H9 (cell line): ENCODE measurements around the gene MCEE. TPM values are rescaled to one million over a fixed set of nuclear protein-coding genes. Genes with fewer than 3 reads are reported as not detected.

ENCODE experiments used
- DNase-seq: peaks from one replicate; pipeline ENCODE4 v3.0.0-alpha.2; 2017
- H2AFZ ChIP-seq: one replicate; pipeline ENCODE4 v1.6.1; 2013; ENCODE audit warnings: mild to moderate bottlenecking, low read length, control low read depth, moderate library complexity
- H2AK5ac ChIP-seq: 2 replicates; pipeline ENCODE4 v1.6.1; 2013; ENCODE audit warnings: low read length, control low read depth, mixed read lengths; ENCODE audit not compliant: insufficient read length
- H2BK120ac ChIP-seq: one replicate; pipeline ENCODE4 v1.6.1; 2013; ENCODE audit warnings: low read depth, mild to moderate bottlenecking, low read length, control low read depth, inconsistent platforms; ENCODE audit not compliant: poor library complexity, severe bottlenecking
- H2BK12ac ChIP-seq: 2 replicates; pipeline ENCODE4 v1.6.1; 2013; ENCODE audit warnings: low read length, control low read depth, mixed read lengths, low read depth; ENCODE audit not compliant: insufficient read length
- H2BK15ac ChIP-seq: 2 replicates; pipeline ENCODE4 v1.6.1; 2013; ENCODE audit warnings: low read depth, low read length, control low read depth
- H2BK20ac ChIP-seq: one replicate; pipeline ENCODE4 v1.6.1; 2013; ENCODE audit warnings: low read depth, mild to moderate bottlenecking, low read length, control low read depth, inconsistent platforms; ENCODE audit not compliant: poor library complexity, severe bottlenecking
- H2BK5ac ChIP-seq: 2 replicates; pipeline ENCODE4 v1.6.1; 2013; ENCODE audit warnings: low read length, control low read depth, mixed read lengths; ENCODE audit not compliant: insufficient read length
- H3K14ac ChIP-seq: 2 replicates; pipeline ENCODE4 v1.6.1; 2013; ENCODE audit warnings: low read length, control low read depth; ENCODE audit not compliant: insufficient read depth
- H3K18ac ChIP-seq: 2 replicates; pipeline ENCODE4 v1.6.1; 2013; ENCODE audit warnings: low read depth, mild to moderate bottlenecking, mixed read lengths, low read length, control low read depth; ENCODE audit not compliant: insufficient read length
- H3K23ac ChIP-seq: 2 replicates; pipeline ENCODE4 v1.6.1; 2013; ENCODE audit warnings: low read length, control low read depth, mixed read lengths, low read depth; ENCODE audit not compliant: insufficient read length
- H3K23me2 ChIP-seq: 2 replicates; pipeline ENCODE4 v1.6.1; 2013; ENCODE audit warnings: low read depth, mild to moderate bottlenecking, mixed read lengths, low read length, control low read depth; ENCODE audit not compliant: insufficient read length, poor library complexity, severe bottlenecking
- H3K27ac ChIP-seq: 2 replicates; pipeline ENCODE4 v1.5.1; 2013; ENCODE audit warnings: low read length, control low read depth, mixed read lengths, low read depth; ENCODE audit not compliant: insufficient read length
- H3K27me3 ChIP-seq: 2 replicates; pipeline ENCODE4 v1.6.1; 2013; ENCODE audit warnings: low read length, control low read depth, inconsistent platforms; ENCODE audit not compliant: insufficient read depth
- H3K4ac ChIP-seq: 2 replicates; pipeline ENCODE4 v1.6.1; 2013; ENCODE audit warnings: low read depth, mild to moderate bottlenecking, control low read depth, inconsistent platforms, low read length, moderate library complexity
- H3K4me1 ChIP-seq: 2 replicates; pipeline ENCODE4 v1.6.1; 2013; ENCODE audit warnings: low read length, control low read depth, inconsistent platforms; ENCODE audit not compliant: insufficient read depth
- H3K4me2 ChIP-seq: 2 replicates; pipeline ENCODE4 v1.6.1; 2013; ENCODE audit warnings: low read length, control low read depth, mixed read lengths; ENCODE audit not compliant: insufficient read length, insufficient read depth
- H3K56ac ChIP-seq: 2 replicates; pipeline ENCODE4 v1.6.1; 2013; ENCODE audit warnings: low read depth, mild to moderate bottlenecking, mixed read lengths, low read length, control low read depth; ENCODE audit not compliant: insufficient read length
- H3K79me1 ChIP-seq: 2 replicates; pipeline ENCODE4 v1.6.1; 2013; ENCODE audit warnings: low read depth, mild to moderate bottlenecking, moderate library complexity, low read length, control low read depth, inconsistent platforms; ENCODE audit not compliant: insufficient read depth, poor library complexity, severe bottlenecking
- H3K79me2 ChIP-seq: 2 replicates; pipeline ENCODE4 v1.6.1; 2013; ENCODE audit warnings: low read length, control low read depth, inconsistent platforms; ENCODE audit not compliant: insufficient read depth
- H3K9ac ChIP-seq: 2 replicates; pipeline ENCODE4 v1.6.1; 2013; ENCODE audit warnings: low read length, control low read depth, mixed read lengths; ENCODE audit not compliant: insufficient read length; ENCODE audit errors: extremely low read depth
- H3K9me3 ChIP-seq: one replicate; pipeline ENCODE4 v1.6.1; 2013; ENCODE audit warnings: low read depth, low read length, inconsistent platforms; ENCODE audit not compliant: control insufficient read depth
- H3T11ph ChIP-seq: one replicate; pipeline ENCODE4 v1.6.1; 2013; ENCODE audit warnings: mild to moderate bottlenecking, low read length, control low read depth, inconsistent platforms
- H4K20me1 ChIP-seq: one replicate; pipeline ENCODE4 v1.6.1; 2013; ENCODE audit not compliant: control insufficient read depth, insufficient read length, insufficient read depth
- H4K5ac ChIP-seq: 2 replicates; pipeline ENCODE4 v1.6.1; 2013; ENCODE audit warnings: low read depth, mild to moderate bottlenecking, mixed read lengths, low read length, control low read depth; ENCODE audit not compliant: insufficient read length
- H4K8ac ChIP-seq: replicated peaks from 2 replicates; pipeline ENCODE4 v1.6.1; 2013; ENCODE audit warnings: low read length, control low read depth, mixed read lengths, low read depth; ENCODE audit not compliant: insufficient read length
- H4K91ac ChIP-seq: 2 replicates; pipeline ENCODE4 v1.6.1; 2013; ENCODE audit warnings: low read depth, mild to moderate bottlenecking, moderate library complexity, mixed read lengths, low read length, control low read depth; ENCODE audit not compliant: insufficient read length
- H3K27ac Mint-ChIP-seq, 3 experiments: 2 replicates in 2 of 3; 3 replicates in 1 of 3; pipeline ENCODE4 v1.8.0; 2020 to 2021; ENCODE audit warnings: mixed read lengths in 3 of 3, mild to moderate bottlenecking in 1 of 3, moderate library complexity in 1 of 3
- H3K27me3 Mint-ChIP-seq: 2 replicates; pipeline ENCODE4 v1.8.0; 2021; ENCODE audit warnings: low read depth, mild to moderate bottlenecking, moderate library complexity, mixed read lengths
- H3K36me3 Mint-ChIP-seq, 3 experiments: 2 replicates in 2 of 3; 3 replicates in 1 of 3; pipeline ENCODE4 v1.8.0; 2020 to 2021; ENCODE audit warnings: low read depth in 3 of 3, mixed read lengths in 3 of 3; ENCODE audit not compliant: insufficient read depth in 1 of 3
- H3K4me1 Mint-ChIP-seq, 2 experiments: 2 replicates each; pipeline ENCODE4 v1.8.0; 2020; ENCODE audit warnings: mixed read lengths in 2 of 2
- H3K4me3 Mint-ChIP-seq, 2 experiments: 2 replicates in 1 of 2; 3 replicates in 1 of 2; pipeline ENCODE4 v1.8.0; 2020 to 2021; ENCODE audit warnings: mild to moderate bottlenecking in 2 of 2, mixed read lengths in 2 of 2, moderate library complexity in 1 of 2
- H3K9me3 Mint-ChIP-seq, 2 experiments: 2 replicates in 1 of 2; 3 replicates in 1 of 2; pipeline ENCODE4 v1.8.0; 2020; ENCODE audit warnings: mild to moderate bottlenecking in 2 of 2, mixed read lengths in 2 of 2, moderate library complexity in 1 of 2
- WGBS: extraction: QIAGEN DNeasy Blood & Tissue Kit; methylation state at CpG from one replicate; pipeline ENCODE4 v1.1.7; 2013; ENCODE audit warnings: missing lambda C conversion rate, low lambda C conversion rate, mixed read lengths; ENCODE audit not compliant: insufficient read length; ENCODE audit errors: extremely low coverage; 5-methylcytosine and 5-hydroxymethylcytosine counted together
- total RNA-seq: library from RNA; stranded (reverse); gene quantifications from 2 replicates; pipeline ENCODE4 v1.2.1, GENCODE V29; 2021
- TF ChIP-seq, protein P1 (sequence below): fragments of 200-600 bp; sonication (generic); conservative IDR thresholded peaks from 3 replicates; pipeline ENCODE4 v1.8.0; 2021; ENCODE audit warnings: antibody characterized with exemption, mild to moderate bottlenecking

The MCEE gene
- total RNA-seq, 1 experiment from 2014 or later: 12.5 TPM

DNA sequence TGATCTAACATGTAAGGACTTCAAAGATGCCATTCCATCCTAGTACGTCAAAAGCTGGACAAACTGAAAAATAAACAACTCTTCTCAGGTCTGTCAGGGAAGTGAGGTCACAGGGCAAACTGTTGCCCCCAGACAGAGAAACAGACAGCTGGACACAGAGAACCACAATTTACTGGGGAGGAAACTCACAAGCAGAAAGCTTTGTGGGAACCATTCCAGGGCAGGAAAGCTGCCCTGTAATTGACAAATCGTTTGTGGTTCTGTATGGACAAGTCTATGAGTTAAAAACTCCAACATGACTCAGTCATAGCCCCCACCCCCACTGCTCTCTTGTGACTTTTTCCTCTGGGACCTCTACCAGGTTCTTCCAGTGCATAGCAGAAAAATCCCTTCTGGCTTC lies 28.4 kb downstream of the MCEE start:
- Histone ChIP-seq H3K27ac (no peak overlapping the region), H3K4me2 (no peak overlapping the region), H2BK120ac (no peak overlapping the region), H3K4ac (no peak overlapping the region), H2BK5ac (no peak overlapping the region), H2AK5ac (no peak overlapping the region), H4K91ac (no peak overlapping the region), H3T11ph (no peak overlapping the region), H2AFZ (no peak overlapping the region), H2BK15ac (no peak overlapping the region), H3K79me1 (no peaks in the 10 kb centered on the region), H3K14ac (no peak overlapping the region), H3K79me2 (no peaks in the 10 kb centered on the region), H2BK12ac (peak overlapping the region; percentile 70), H3K23me2 (no peaks in the 10 kb centered on the region), H3K23ac (no peak overlapping the region), H4K5ac (no peak overlapping the region), H3K18ac (no peak overlapping the region), H3K9ac (no peak overlapping the region), H4K8ac (no peak overlapping the region), H2BK20ac (no peak overlapping the region), H4K20me1 (no peaks in the 10 kb centered on the region), H3K27me3 (no peaks in the 10 kb centered on the region), H3K9me3 (no peaks in the 10 kb centered on the region), H3K56ac (no peak overlapping the region), H3K4me1 (peaks cover 9% of the 10 kb centered on the region; the same call in 1 of the 2 replicates)
- H3K36me3 Mint-ChIP-seq: peaks cover 0 to 4% (median 0%) of the 10 kb centered on the region in 3 experiments; a peak in 2 of 7 replicates
- peaks cover 24% of the 10 kb centered on the region in 2 experiments for H3K4me1 Mint-ChIP-seq
- peaks cover 0 to 5% of the 10 kb centered on the region in 2 experiments; a peak in 2 of 5 replicates for H3K9me3 Mint-ChIP-seq
- H3K27me3 Mint-ChIP-seq: peaks cover 2% of the 10 kb centered on the region; the same call in 1 of the 2 replicates
- TF ChIP-seq, protein P1, sequence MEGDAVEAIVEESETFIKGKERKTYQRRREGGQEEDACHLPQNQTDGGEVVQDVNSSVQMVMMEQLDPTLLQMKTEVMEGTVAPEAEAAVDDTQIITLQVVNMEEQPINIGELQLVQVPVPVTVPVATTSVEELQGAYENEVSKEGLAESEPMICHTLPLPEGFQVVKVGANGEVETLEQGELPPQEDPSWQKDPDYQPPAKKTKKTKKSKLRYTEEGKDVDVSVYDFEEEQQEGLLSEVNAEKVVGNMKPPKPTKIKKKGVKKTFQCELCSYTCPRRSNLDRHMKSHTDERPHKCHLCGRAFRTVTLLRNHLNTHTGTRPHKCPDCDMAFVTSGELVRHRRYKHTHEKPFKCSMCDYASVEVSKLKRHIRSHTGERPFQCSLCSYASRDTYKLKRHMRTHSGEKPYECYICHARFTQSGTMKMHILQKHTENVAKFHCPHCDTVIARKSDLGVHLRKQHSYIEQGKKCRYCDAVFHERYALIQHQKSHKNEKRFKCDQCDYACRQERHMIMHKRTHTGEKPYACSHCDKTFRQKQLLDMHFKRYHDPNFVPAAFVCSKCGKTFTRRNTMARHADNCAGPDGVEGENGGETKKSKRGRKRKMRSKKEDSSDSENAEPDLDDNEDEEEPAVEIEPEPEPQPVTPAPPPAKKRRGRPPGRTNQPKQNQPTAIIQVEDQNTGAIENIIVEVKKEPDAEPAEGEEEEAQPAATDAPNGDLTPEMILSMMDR: no peak
- H3K27ac Mint-ChIP-seq: peak overlapping the region in 1 of 3 experiments; percentile 65; a peak in 1 of 7 replicates
- no peak for DNase-seq
- no CpG with 5 or more reads among the region's 2 CpGs for WGBS
- H3K4me3 Mint-ChIP-seq: no peak overlapping the region
